Jurkat, Clone E6-1 (cell line): ENCODE measurements around the gene TMEFF2.
"Not testable (repeated sequence)": the region's sequence is repeated elsewhere in the genome, so short reads cannot be mapped to it uniquely, and the experiment has no call there.

Experiments used
- DNase-seq: peaks from one replicate; pipeline ENCODE4 v3.0.0-alpha.2; 2011; ENCODE audit warnings: low read depth, low spot score
- H3K4me3 ChIP-seq: 2 replicates; pipeline ENCODE4 v1.5.1; 2011; ENCODE audit warnings: mild to moderate bottlenecking, low read length, control low read depth, moderate library complexity

The TMEFF2 gene

DNA sequence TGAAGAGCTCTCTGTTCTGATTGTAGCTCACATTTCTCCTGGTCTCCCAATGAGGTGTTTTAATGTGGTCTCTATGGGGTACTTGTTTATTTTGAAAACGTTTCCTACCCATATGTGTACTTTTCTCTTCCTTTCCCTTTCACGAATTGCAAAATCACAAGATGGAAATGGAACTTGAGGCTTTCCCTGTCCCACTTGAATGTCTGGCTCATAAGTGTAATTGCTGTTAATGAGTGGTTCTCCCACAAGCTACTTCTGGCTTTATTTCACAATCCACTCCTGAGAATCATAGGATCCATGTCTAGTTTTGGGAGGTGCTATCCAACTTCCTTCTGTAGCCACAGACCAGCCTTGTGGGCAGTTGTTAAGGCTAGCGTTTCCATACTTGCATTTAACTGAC is 266.7 kb downstream of the TMEFF2 start:
- H3K4me3 ChIP-seq: no peak overlapping the region
- DNase-seq: no peak

DNA sequence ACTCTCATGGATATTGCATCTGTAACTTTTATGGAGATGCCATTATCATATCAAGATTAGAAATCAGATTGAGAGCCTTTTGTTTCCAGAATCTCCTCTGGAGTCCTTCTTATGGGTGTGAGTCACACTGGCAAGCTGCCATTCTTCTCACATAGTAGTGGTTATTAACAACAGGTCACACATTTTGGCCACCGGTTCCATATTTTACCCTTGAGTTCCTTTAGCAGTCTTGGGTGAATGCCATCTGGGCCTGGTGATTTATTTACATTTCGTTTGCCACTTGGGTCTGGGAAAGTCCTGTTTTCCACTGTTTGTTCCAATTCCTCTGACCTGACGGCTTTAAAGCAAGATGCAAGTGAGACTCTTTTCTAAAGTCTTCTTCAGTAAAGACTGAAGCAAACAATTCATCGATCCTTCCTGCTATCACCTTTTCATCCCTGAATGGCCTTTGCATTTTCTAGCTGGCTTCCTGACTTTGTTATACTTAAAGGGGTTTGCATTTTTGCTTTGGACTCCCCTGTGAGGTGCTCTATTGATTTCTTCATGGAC is 267.3 kb downstream of the TMEFF2 start:
- no peak overlapping the region for H3K4me3 ChIP-seq
- no peak for DNase-seq

DNA sequence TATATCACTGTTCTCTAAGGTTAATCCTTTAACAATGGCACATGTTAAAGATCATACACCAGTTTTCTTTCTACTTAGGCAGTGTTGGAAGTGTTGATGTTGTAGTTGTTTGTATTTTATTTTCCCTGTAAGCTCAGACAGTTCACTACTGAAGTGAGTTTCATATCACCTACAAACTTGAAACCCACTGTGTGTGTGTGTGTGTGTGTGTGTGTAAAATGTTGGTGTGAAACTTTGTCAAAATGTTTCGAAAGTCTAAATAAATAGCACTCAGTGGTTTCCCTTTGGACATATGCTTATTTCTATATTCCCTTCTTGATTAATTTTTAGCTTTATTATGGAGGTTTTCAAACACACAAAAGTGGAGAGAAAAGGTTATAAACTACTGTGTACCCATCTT is 268.1 kb downstream of the TMEFF2 start:
- H3K4me3 ChIP-seq: no peak overlapping the region
- no peak for DNase-seq

- H3K4me3 ChIP-seq: no peak overlapping the region
- no peak for DNase-seq
These were observed 271.1 kb downstream of the TMEFF2 start for GRCh38 chr2:191923652-191923997.

GRCh38 chr2:191922736-191923651 is 271.7 kb downstream of the TMEFF2 start:
- H3K4me3 ChIP-seq: no peak overlapping the region
- no peak for DNase-seq

DNA sequence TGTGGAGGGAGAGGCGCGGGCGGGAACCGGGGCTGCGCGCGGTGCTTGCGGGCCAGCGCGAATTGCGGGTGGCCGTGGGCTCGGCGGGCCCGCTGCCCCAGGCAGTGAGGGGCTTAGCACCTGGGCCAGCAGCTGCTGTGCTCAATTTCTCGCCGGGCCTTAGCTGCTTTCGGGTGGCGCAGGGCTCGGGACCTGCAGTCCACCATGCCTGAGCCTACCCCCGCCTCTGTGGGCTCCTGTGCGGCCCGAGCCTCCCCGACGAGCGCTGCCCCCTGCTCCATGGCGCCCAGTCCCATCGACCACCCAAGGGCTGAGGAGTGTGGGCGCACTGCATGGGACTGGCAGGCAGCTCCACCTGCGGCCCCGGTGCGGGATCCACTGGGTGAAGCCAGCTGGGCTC is 273.1 kb downstream of the TMEFF2 start:
- H3K4me3 ChIP-seq, DNase-seq: not testable (repeated sequence)

GRCh38 chr2:191920502-191920901 is 274.2 kb downstream of the TMEFF2 start:
- no peak overlapping the region for H3K4me3 ChIP-seq
- DNase-seq: no peak

DNA sequence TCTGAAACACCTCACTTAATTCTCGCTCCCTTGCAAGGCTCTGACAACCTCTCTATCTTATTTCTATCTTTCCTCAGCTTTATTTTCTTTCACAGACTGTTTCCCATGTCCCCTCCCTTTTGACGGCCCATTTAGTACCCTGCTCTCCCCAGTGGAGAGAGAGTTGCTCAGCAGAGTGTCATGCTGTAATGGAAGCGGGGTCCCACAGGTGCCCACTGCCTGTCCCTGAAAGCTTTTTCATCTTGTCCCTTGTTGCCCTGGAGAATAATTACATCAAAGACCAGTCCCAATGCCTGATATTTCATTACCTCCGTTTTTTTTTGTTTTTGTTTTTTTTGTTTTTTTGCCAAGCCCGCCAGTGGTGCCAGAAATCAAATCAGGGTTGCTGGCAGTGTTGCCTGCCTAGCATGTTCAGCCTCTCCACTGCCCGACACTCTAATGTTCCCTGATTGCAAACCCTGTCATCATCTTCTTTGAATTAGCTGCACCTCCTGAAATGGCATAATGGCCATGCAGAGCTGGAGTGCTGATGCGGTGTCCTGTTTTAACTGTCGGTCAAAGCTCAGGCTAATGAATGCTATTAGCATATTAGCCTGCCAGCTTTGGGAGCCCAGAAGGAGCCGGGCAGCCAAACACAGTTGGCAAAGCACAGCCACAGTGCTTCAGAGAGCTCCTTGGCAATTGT is 276.6 kb downstream of the TMEFF2 start:
- H3K4me3 ChIP-seq: no peak overlapping the region
- DNase-seq: no peak

GRCh38 chr2:191917430-191917881 is 277.3 kb downstream of the TMEFF2 start:
- H3K4me3 ChIP-seq: no peak overlapping the region
- DNase-seq: no peak

- DNase-seq: no peak
- no peak overlapping the region for H3K4me3 ChIP-seq
These were observed 277.9 kb downstream of the TMEFF2 start for GRCh38 chr2:191916826-191917225.

DNA sequence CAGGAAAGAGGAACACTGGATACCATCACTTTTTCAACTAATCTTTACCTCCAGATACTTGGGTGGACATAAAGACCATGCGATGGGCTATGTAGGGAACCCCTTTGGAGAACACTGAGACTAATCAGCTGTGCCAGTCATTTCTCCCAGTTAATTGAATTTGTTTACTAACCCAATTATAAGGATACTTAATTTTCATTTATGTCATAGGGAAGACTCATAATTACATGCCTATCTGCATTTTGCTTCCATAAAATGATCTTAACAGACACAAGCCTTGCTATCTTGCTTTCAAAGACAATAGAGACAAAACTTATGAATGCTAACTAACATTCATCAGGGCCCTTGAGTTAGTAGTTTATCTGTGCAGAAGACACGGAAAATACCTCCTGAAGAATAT is 279.0 kb downstream of the TMEFF2 start:
- H3K4me3 ChIP-seq: no peak overlapping the region
- no peak for DNase-seq

DNA sequence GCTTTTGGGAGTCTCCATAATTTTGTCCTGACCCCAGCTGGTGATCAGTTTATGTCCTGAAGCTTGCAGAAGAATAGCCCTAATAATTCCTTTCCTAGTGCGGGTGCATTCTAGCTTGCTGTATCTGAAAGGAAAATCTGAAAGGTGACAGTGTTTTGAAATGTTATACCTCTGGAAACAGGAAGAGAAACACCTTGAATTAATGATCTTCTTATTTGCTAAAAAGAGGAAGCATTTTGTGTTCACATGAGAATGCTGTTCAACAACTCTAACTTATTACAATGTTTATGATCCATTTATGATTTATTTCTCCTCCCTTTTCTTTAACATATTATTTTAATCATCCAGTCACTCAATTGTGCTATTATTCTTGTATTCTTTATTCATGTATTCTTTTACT is 280.9 kb downstream of the TMEFF2 start:
- DNase-seq: no peak

DNA sequence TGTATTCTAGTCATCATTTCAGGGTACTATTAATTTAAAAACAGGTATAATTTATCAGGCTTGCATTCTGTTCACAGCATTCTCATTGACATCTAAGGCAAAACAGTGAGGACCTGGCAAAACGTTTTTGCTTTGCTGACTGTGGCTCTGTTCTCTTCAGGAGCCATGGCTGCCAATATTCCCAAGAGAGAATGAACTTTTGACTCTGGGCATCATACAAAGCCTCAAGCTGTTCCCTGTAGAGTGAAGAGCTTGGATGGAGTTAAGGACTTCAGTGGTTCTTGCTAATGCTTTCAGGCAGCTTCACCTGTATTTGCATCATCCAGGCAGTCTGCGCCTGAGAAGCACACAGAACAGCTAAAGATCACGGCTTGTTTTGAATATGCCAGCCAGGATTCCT is 282.0 kb downstream of the TMEFF2 start:
- DNase-seq: no peak
- no peak overlapping the region for H3K4me3 ChIP-seq

More for the DNA sequence above, 280.9 kb downstream of the TMEFF2 start:
- H3K4me3 ChIP-seq: no peak overlapping the region

GRCh38 chr2:191910518-191910917 is 284.2 kb downstream of the TMEFF2 start:
- no peak for DNase-seq
- H3K4me3 ChIP-seq: no peak overlapping the region

GRCh38 chr2:191908874-191909273 is 285.9 kb downstream of the TMEFF2 start:
- DNase-seq: no peak

DNA sequence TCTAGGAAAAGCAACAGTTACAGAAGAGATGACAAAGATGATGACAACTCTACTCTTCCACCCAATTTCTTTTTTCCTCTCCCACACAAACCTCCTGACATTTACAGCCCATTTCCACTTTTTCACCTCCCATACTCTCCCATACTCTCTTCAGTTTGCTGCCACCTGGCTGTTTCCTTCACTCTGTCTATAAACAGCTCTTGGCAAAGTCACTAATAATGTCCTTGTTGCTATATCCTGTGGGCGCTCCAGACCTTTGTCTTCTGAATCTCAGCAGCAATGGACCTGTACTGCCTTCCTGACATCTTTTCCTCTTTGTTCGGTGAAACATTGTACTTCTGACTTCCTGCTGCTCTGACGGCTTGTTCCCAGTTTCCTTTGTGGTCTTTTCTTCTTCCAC is 287.2 kb downstream of the TMEFF2 start:
- no peak overlapping the region for H3K4me3 ChIP-seq
- no peak for DNase-seq

More at GRCh38 chr2:191908874-191909273, 285.9 kb downstream of the TMEFF2 start:
- H3K4me3 ChIP-seq: no peak overlapping the region

DNA sequence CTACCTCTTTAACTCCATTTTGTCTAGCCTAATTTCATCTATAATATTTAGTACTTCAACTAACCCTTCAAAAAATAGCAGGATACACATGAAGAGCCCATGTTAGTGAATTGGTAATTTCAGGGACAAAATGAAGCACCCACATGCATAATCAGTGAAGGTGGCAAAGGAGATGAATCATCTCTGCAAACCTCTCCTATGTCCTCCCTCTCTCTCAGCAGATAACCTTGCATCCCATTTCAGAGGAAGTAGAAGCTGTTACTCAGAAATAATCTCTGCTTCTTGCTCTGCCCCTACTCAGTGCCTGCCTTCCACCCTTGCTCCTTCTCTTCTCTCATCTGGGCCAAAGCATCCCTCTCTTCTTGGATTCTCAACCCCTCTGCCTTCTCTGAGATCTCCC is 287.6 kb downstream of the TMEFF2 start:
- no peak for DNase-seq

DNA sequence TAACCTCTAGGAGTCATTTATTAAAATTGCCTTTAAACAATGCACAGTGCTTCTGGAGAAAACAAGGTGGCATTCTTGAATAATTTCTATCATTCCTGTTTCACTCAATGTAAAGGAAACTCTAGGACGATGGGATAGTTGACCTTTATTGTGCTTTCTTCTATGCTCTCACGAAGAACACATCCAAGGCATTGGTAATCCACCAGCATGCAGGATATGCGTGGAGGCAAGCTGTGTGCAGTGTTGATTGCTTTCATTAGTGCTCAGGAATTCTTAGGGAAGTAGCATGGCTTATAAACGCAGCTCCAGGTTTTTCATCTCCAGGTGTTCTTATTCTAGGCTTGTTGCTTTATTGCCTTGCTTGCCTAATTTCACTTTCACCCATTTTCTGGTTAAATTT is 289.4 kb downstream of the TMEFF2 start:
- DNase-seq: no peak
- H3K4me3 ChIP-seq: no peak overlapping the region

More for the DNA sequence above, 287.6 kb downstream of the TMEFF2 start:
- H3K4me3 ChIP-seq: no peak overlapping the region

DNA sequence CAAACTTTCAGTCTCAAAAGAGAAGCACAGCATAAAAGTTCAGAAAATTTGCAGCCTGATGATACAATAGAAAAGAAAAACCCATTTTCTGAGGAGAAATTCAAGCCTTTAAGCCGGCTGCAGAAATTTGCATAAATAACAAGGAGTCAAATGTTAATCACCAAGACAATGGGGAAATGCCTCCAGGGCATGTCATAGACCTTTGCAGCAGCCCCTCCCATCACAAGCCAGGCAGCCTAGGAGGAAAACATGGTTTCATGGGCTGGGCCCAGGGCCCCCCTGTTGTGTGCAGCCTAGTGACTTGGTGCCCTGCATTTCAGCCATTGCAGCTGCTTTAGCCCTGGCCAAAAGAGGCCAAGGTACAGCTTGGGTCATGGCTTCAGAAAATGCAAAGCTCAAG is 293.7 kb downstream of the TMEFF2 start:
- DNase-seq: no peak
- H3K4me3 ChIP-seq: no peak overlapping the region

DNA sequence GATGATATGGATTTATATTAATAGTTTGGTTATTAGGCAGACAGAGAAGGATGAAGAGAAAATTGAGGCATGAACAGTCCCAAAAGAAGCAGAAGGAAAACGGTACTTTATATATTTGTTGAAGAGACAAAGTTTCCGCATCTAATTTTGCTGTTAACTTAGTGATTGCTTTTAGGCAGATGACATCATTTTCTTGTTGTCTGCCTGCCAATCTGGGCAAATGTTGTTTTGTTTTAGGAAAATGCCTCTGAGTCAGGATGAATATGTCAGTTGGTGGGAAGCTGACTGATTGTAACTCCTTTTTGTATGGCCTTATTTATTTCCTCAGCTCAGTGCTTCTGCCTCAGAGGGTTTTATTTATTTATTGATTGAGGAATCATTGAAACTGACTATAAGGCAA is 295.3 kb downstream of the TMEFF2 start:
- H3K4me3 ChIP-seq: no peak overlapping the region
- no peak for DNase-seq
